Dedifferentiated amniotic fluid mesenchymal stem cell (primary cell): ENCODE data around the gene CETP.
"Not testable (repeated sequence)": the region's sequence is repeated elsewhere in the genome, so short reads cannot be mapped to it uniquely, and the experiment has no call there.

Source experiments
- DNase-seq: peaks from one replicate; pipeline ENCODE4 v3.0.0-alpha.2; 2016; ENCODE audit errors: extremely low spot score

The CETP gene

GRCh38 chr16:56934599-56935145 is 27.1 kb upstream of the CETP start:
- DNase-seq, result not testable (repeated sequence)

GRCh38 chr16:56935201-56935600 is 26.5 kb upstream of the CETP start:
- no peak for DNase-seq

GRCh38 chr16:56936491-56936890 is 25.3 kb upstream of the CETP start:
- DNase-seq, result peak; percentile 80

GRCh38 chr16:56936950-56937349 is 24.8 kb upstream of the CETP start:
- DNase-seq, result no peak

- no peak for DNase-seq
Measured at GRCh38 chr16:56938664-56939513, 22.9 kb upstream of the CETP start.

GRCh38 chr16:56939801-56940200 is 21.9 kb upstream of the CETP start:
- DNase-seq, result no peak

GRCh38 chr16:56941092-56941491 is 20.7 kb upstream of the CETP start:
- DNase-seq, result no peak

GRCh38 chr16:56941856-56942331 is 19.9 kb upstream of the CETP start:
- no peak for DNase-seq

GRCh38 chr16:56943761-56944375 is 17.9 kb upstream of the CETP start:
- DNase-seq, result no peak

- DNase-seq, result no peak
Measured at GRCh38 chr16:56944954-56945839, 16.6 kb upstream of the CETP start.

- no peak for DNase-seq
Measured at GRCh38 chr16:56945847-56946527, 15.8 kb upstream of the CETP start.

GRCh38 chr16:56946767-56947603 is 14.8 kb upstream of the CETP start:
- no peak for DNase-seq

- DNase-seq, result no peak
Measured at GRCh38 chr16:56947604-56947995, 14.2 kb upstream of the CETP start.

- DNase-seq, result no peak
Measured at GRCh38 chr16:56948234-56948633, 13.5 kb upstream of the CETP start.

- no peak for DNase-seq
Measured at GRCh38 chr16:56950051-56950450, 11.7 kb upstream of the CETP start.

- DNase-seq, result no peak
Measured at GRCh38 chr16:56950455-56950854, 11.3 kb upstream of the CETP start.

- DNase-seq, result no peak
Measured at GRCh38 chr16:56950881-56951771, 10.6 kb upstream of the CETP start.

GRCh38 chr16:56953006-56953405 is 8.7 kb upstream of the CETP start:
- no peak for DNase-seq

- no peak for DNase-seq
Measured at GRCh38 chr16:56956076-56956475, 5.7 kb upstream of the CETP start.
